ENCODE measurements around the gene ADAMTS17.

ADAMTS17 gene

DNA sequence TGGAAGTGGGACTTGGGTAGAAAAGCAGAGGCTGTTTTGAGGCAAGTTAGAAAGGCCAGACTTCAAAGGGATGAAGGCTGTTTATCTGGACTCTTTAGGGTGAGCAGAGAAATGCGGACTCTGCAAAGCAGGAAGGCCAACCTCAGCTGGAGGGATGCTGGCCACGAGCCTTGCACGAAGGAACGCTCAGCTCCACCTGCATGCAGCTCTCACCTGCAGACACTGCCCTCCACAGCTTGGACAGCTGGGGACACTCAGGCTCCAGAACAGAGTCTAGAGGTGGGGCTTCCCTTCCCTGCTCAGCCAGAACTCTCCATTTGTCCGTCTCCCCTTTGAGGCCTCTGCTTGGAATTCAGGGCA lies 229.7 kb downstream of the ADAMTS17 start:
- Histone ChIP-seq H3K36me3 (no peaks in the 10 kb centered on the region), H3K4me3 (ENCODE audit: low read depth, low read length) (no peak overlapping the region), H3K27me3 (ENCODE audit: insufficient read depth, low read depth, severe bottlenecking) (peaks cover 18% of the 10 kb centered on the region), H3K27ac (no peak overlapping the region), H3K9me3 (ENCODE audit: severe bottlenecking) (no peaks in the 10 kb centered on the region)
- DNase-seq = no peak
- TF ChIP-seq, protein P1, sequence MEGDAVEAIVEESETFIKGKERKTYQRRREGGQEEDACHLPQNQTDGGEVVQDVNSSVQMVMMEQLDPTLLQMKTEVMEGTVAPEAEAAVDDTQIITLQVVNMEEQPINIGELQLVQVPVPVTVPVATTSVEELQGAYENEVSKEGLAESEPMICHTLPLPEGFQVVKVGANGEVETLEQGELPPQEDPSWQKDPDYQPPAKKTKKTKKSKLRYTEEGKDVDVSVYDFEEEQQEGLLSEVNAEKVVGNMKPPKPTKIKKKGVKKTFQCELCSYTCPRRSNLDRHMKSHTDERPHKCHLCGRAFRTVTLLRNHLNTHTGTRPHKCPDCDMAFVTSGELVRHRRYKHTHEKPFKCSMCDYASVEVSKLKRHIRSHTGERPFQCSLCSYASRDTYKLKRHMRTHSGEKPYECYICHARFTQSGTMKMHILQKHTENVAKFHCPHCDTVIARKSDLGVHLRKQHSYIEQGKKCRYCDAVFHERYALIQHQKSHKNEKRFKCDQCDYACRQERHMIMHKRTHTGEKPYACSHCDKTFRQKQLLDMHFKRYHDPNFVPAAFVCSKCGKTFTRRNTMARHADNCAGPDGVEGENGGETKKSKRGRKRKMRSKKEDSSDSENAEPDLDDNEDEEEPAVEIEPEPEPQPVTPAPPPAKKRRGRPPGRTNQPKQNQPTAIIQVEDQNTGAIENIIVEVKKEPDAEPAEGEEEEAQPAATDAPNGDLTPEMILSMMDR (IDR thresholded peaks at IDR 0.05; ENCODE audit: low read depth, low read length) = no peak

DNA sequence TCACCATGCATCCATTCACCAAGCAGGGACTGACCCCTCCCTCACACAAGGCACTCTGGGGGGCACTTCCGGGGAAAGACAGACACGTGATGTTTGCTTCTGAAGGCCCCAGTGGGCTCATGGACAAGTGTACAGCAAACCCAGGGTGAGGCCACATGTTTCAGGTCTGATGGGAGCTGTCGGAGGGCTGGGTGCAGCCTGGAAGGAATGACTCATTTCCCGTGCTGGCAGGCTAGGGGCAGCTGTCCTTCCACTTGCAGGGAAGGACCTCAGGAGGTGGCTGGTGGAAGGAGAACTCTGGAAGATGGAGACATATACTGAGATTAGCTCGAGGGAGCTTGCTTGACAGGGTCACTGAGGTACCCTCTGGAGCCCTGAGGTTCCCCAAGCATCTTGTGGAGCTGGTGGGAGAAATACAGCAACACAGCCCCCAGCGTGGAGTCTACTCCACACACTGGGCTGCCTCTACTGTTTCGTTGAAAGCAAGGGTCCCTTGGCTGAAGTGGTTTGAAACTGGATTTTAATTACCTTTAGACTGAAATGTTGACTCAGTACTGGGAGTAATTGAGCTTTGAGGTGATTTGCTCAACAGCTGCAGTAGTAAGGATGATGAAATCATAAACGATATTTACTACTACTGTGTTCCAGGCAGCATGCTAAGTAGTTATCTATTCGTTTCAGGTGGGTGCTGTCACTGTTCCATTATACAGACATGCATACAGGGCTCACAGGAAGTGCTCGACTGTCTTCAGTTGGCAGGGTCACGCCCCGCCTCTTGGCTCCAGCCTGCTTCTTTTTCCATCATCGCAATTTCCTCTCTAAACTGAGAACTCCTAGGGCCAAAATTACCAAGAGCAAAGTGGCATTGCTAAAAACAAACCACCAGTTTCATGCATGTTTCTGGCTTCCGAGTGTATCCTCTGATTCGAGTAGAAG lies 230.4 kb downstream of the ADAMTS17 start:
- TF ChIP-seq, protein P1 (IDR thresholded peaks at IDR 0.05; ENCODE audit: low read depth, low read length) = no peak
- DNase-seq = no peak
- H3K27ac ChIP-seq = no peak overlapping the region
- no peak overlapping the region for H3K4me3 ChIP-seq (ENCODE audit: low read depth, low read length)
- H3K27me3 ChIP-seq (ENCODE audit: insufficient read depth, low read depth, severe bottlenecking) = peaks cover 18% of the 10 kb centered on the region
- H3K9me3 ChIP-seq (ENCODE audit: severe bottlenecking) = no peaks in the 10 kb centered on the region
- H3K36me3 ChIP-seq = no peaks in the 10 kb centered on the region

DNA sequence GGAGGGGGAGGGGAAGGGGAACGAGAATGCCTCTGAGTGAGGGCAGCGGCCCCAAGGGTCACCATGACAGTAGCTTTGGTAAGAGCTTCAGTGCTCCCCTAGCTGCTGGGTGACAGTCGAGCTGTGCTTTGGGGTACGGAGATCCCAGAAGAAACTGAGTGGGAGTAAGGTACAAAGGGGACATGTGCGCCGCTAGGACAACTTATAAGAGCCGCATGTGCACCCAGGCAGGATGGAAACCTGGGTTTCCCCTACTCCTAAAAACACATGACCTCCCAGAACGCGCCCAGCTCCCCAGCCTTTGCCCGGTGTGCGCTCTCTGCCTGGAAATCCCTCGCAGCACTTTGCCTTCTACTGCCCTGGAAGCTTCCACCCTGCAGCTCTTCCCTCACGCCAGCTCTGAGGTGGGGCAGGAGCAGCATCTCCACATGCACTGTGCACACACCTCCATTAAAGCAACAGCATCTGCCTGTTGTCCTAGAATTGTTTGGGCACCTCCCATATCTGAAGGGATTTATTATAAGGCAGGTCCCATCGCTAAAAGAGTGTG lies 232.2 kb downstream of the ADAMTS17 start:
- Histone ChIP-seq H3K27me3 (ENCODE audit: insufficient read depth, low read depth, severe bottlenecking) (peaks cover 21% of the 10 kb centered on the region), H3K36me3 (no peaks in the 10 kb centered on the region), H3K9me3 (ENCODE audit: severe bottlenecking) (no peaks in the 10 kb centered on the region), H3K27ac (no peak overlapping the region), H3K4me3 (ENCODE audit: low read depth, low read length) (no peak overlapping the region)
- TF ChIP-seq, protein P1 (IDR thresholded peaks at IDR 0.05; ENCODE audit: low read depth, low read length) = no peak
- DNase-seq = no peak

DNA sequence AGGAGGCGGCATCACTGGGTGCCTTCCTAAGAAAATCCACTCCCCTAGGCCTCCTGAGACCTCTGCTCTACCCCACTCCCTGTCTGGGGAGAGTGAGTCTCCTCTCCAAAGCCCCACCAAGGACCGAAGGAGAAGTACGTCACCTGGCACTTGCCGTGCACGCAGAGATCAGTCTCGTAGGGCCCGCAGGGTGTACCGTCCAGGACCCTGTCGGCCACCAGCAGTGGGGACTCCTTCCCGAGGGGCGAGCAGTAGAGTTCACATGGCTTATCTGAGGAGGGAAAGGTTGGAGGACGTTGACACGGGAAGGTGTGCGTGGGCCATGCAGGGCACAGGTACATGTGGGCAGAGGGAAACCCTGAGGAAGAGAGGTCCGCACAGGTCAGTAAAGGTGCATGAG lies 232.9 kb downstream of the ADAMTS17 start:
- H3K27ac ChIP-seq = no peak overlapping the region
- peaks cover 18% of the 10 kb centered on the region for H3K27me3 ChIP-seq (ENCODE audit: insufficient read depth, low read depth, severe bottlenecking)
- H3K36me3 ChIP-seq = no peaks in the 10 kb centered on the region
- TF ChIP-seq, protein P1 (IDR thresholded peaks at IDR 0.05; ENCODE audit: low read depth, low read length) = no peak
- no peak overlapping the region for H3K4me3 ChIP-seq (ENCODE audit: low read depth, low read length)
- no peak for DNase-seq
- H3K9me3 ChIP-seq (ENCODE audit: severe bottlenecking) = no peaks in the 10 kb centered on the region

DNA sequence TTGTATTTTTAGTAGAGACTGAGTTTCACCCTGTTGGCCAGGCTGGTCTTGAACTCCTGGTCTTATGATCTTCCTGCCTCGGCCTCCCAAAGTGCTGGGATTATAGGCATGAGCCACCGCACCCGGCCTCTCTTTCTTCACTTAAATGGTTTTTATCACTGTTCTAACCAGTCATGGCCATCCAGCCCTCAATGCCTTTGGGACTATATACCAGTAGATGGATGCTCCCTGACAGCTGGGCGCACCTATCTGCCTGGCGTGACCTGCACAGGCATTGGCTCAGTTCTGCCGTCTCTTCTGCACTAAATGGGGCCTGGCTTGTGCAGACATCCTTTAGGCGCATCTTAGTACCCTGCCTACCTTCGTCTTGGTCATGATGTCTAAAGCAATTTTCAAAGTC lies 233.4 kb downstream of the ADAMTS17 start:
- DNase-seq = no peak
- Histone ChIP-seq H3K27me3 (ENCODE audit: insufficient read depth, low read depth, severe bottlenecking) (peaks cover 15% of the 10 kb centered on the region), H3K9me3 (ENCODE audit: severe bottlenecking) (no peaks in the 10 kb centered on the region), H3K27ac (no peak overlapping the region), H3K36me3 (no peaks in the 10 kb centered on the region), H3K4me3 (ENCODE audit: low read depth, low read length) (no peak overlapping the region)
- TF ChIP-seq, protein P1 (IDR thresholded peaks at IDR 0.05; ENCODE audit: low read depth, low read length) = no peak
